GM18907 (cell line): ENCODE results near the gene IFI44L.

Experiments used
- ATAC-seq: cut with Tn5 transposase; IDR thresholded peaks from one replicate; pipeline ENCODE4 v1.9.1; 2021; ENCODE audit warnings: mild to moderate bottlenecking, moderate library complexity; ENCODE audit not compliant: unreplicated experiment

IFI44L gene

GRCh38 chr1:78619803-78620579, at the start of gene IFI44L:
Gene IFI44L, plus strand, starts transcription at chr1:78620448. Its CDS starts 7,468 bp downstream, at chr1:78627916.
- peak; percentile 45 for ATAC-seq

- ATAC-seq: no peak
These were observed 49.7 kb upstream of the IFI44L start for GRCh38 chr1:78570539-78570938.

- no peak for ATAC-seq
These were observed 42.8 kb upstream of the IFI44L start for GRCh38 chr1:78577257-78578100.

- no peak for ATAC-seq
These were observed 33.7 kb upstream of the IFI44L start for GRCh38 chr1:78586572-78586971.

GRCh38 chr1:78587211-78587610, 33.0 kb upstream of the IFI44L start:
- no peak for ATAC-seq

- no peak for ATAC-seq
These were observed 28.3 kb upstream of the IFI44L start for GRCh38 chr1:78591971-78592370.

- no peak for ATAC-seq
These were observed 21.0 kb upstream of the IFI44L start for GRCh38 chr1:78599294-78599693.

GRCh38 chr1:78601068-78601467, 19.2 kb upstream of the IFI44L start:
- no peak for ATAC-seq

- ATAC-seq: no peak
These were observed 17.0 kb upstream of the IFI44L start for GRCh38 chr1:78603206-78603605.

- no peak for ATAC-seq
These were observed 15.6 kb upstream of the IFI44L start for GRCh38 chr1:78604643-78605042.

GRCh38 chr1:78606274-78606673, 14.0 kb upstream of the IFI44L start:
- no peak for ATAC-seq

- ATAC-seq: no peak
These were observed 12.8 kb upstream of the IFI44L start for GRCh38 chr1:78607334-78607927.

- no peak for ATAC-seq
These were observed 12.3 kb upstream of the IFI44L start for GRCh38 chr1:78607944-78608343.

GRCh38 chr1:78617615-78618026, 2.6 kb upstream of the IFI44L start:
- ATAC-seq: peak; percentile 51

GRCh38 chr1:78619032-78619431, 1.2 kb upstream of the IFI44L start:
- no peak for ATAC-seq

GRCh38 chr1:78619446-78619802, 824 bp upstream of the IFI44L start:
- peak; percentile 16 for ATAC-seq

GRCh38 chr1:78620666-78621065, 418 bp downstream of the IFI44L start:
- ATAC-seq: peak; percentile 30

- ATAC-seq: peak; percentile 25
These were observed 2.3 kb downstream of the IFI44L start for GRCh38 chr1:78622548-78622947.

GRCh38 chr1:78624035-78624434, 3.8 kb downstream of the IFI44L start:
- ATAC-seq: no peak

GRCh38 chr1:78627321-78627720, 7.1 kb downstream of the IFI44L start:
- no peak for ATAC-seq

- no peak for ATAC-seq
These were observed 10.4 kb downstream of the IFI44L start for GRCh38 chr1:78630600-78630999.

GRCh38 chr1:78633209-78633608, 13.0 kb downstream of the IFI44L start:
- no peak for ATAC-seq
